AG10803 (cell line): ENCODE data around the gene CST4.
"Not testable (repeated sequence)": the region's sequence is repeated elsewhere in the genome, so short reads cannot be mapped to it uniquely, and the experiment has no call there.

Experiments
- DNase-seq: peaks from one replicate; pipeline ENCODE4 v3.0.0; 2010; ENCODE audit warnings: low read depth
- H3K4me3 ChIP-seq: 2 replicates; pipeline ENCODE4 v1.5.1; 2011; ENCODE audit warnings: mild to moderate bottlenecking, low read length, control low read depth
- CTCF ChIP-seq: conservative IDR thresholded peaks from 2 replicates; pipeline ENCODE4 v1.5.1; 2011; ENCODE audit warnings: mild to moderate bottlenecking, low read length, control low read depth, inconsistent platforms

Gene CST4

GRCh38 chr20:23688684-23689398 lies at the start of gene CST4:
TSS of gene CST4 (minus strand) at chr20:23689038. CDS start at chr20:23688969, 69 bp downstream.
- DNase-seq, H3K4me3 ChIP-seq: not testable (repeated sequence)

GRCh38 chr20:23735391-23735790 lies 46.6 kb upstream of the CST4 start:
- not testable (repeated sequence) for H3K4me3 ChIP-seq, DNase-seq

GRCh38 chr20:23734949-23735348 lies 46.1 kb upstream of the CST4 start:
- not testable (repeated sequence) for DNase-seq, H3K4me3 ChIP-seq

GRCh38 chr20:23734440-23734839 lies 45.6 kb upstream of the CST4 start:
- not testable (repeated sequence) for DNase-seq, H3K4me3 ChIP-seq

GRCh38 chr20:23727016-23727415 lies 38.2 kb upstream of the CST4 start:
- no peak for TF ChIP-seq CTCF
- no peak for DNase-seq

GRCh38 chr20:23725102-23725501 lies 36.3 kb upstream of the CST4 start:
- H3K4me3 ChIP-seq, result no peak overlapping the region
- no peak for DNase-seq
- TF ChIP-seq CTCF, result no peak

More at GRCh38 chr20:23727016-23727415, 38.2 kb upstream of the CST4 start:
- no peak overlapping the region for H3K4me3 ChIP-seq

- H3K4me3 ChIP-seq, result not testable (repeated sequence)
- TF ChIP-seq CTCF, result peak; percentile 59
- DNase-seq, result peak; percentile 14
Observed at GRCh38 chr20:23723659-23724307, 34.9 kb upstream of the CST4 start.

GRCh38 chr20:23722851-23723250 lies 34.0 kb upstream of the CST4 start:
- H3K4me3 ChIP-seq, DNase-seq: not testable (repeated sequence)

- TF ChIP-seq CTCF, result no peak
- H3K4me3 ChIP-seq, result no peak overlapping the region
- DNase-seq, result no peak
Observed at GRCh38 chr20:23721962-23722361, 33.1 kb upstream of the CST4 start.

- not testable (repeated sequence) for H3K4me3 ChIP-seq, DNase-seq
Observed at GRCh38 chr20:23719351-23719750, 30.5 kb upstream of the CST4 start.

- DNase-seq, H3K4me3 ChIP-seq: not testable (repeated sequence)
Observed at GRCh38 chr20:23711778-23712177, 22.9 kb upstream of the CST4 start.
